Measurements from ENCODE around the gene MIB2. TPM values are rescaled to one million over a fixed set of nuclear protein-coding genes. Genes with fewer than 3 reads are reported as not detected.

The MIB2 gene
- total RNA-seq, 1 experiment from 2014 or later, result 38.3 TPM

DNA sequence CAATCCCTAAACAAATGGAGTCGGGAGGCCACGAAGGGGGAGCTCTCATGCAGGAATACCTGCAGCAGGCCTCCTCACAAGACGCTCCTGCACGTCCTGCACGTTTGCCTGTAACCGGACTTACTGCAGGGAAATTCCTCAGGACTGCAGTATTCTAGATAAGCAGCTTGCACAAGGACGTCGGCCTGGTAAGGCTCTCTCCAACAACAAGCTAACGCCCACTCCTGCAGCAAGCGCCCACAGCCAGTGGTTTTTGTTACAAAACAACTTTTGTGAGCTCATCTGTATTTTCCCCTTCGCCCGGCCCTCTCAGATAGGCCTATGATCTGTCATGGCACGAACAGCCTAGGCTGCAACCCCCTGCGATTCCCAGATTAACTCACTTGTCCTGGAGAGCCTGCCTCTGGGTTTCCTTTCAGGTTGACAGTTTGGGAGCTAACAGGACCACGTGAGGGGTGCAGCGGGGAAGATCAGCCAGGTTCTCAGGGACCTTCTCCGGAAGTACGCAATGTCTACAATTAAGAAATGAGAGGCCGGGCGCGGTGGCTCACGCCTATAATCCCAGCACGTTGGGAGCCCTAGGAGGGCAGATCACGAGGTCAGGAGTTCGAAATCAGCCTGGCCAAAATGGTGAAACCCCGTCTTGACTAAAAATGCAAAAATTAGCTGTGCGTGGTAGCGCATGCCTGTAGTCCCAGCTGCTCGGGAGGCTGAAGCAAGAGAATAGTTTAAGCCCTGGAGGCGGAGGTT is 921 bp upstream of the MIB2 start:
- DNase-seq (ENCODE audit: low read depth), result peak; percentile 58

GRCh38 chr1:1614954-1615255 is 395 bp upstream of the MIB2 start:
- DNase-seq (ENCODE audit: low read depth), result no peak

GRCh38 chr1:1616045-1616790 is 918 bp downstream of the MIB2 start:
- no peak for DNase-seq (ENCODE audit: low read depth)

DNA sequence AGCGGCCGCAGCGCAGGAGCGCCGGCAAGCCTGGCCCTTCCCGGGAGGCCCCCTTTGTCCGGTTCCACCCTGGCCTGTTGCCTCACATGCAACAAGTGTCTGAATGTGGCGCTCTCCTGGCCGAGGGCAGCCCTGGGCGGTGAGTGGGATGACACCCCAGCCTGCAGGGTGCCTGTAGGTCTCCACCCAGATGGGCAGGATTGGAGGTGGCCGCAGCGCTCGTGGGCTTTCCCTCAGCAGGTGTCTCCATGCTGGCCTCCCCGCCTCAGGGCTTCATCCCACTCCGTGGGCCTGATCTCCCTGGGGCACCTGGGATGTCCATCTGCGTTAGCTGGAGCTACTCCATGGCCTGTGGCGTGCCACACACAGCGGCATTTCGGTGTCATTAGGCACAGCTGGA is 1.5 kb downstream of the MIB2 start:
- DNase-seq (ENCODE audit: low read depth), result no peak

DNA sequence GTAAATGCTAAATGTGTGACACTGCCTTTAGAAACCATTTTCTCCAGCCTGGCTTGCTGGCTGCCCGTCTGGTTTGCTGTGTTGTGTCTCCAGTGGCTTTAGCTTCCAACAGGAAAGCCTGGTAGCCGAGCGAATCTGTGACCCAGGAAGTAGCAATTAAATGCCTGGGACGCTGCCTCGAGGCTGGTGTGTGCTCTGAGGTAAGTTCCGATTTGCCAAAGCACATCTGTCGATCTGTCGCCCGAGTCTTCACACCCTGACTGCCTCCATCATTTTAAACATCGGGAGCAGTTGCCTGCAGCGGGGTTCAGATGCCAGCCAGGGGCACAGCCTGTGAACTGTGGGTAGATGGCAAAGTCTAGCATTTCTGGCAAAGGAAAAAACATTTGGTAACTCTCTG is 2.2 kb downstream of the MIB2 start:
- no peak for DNase-seq (ENCODE audit: low read depth)

- no peak for DNase-seq (ENCODE audit: low read depth)
Observed at GRCh38 chr1:1617925-1618324, 2.6 kb downstream of the MIB2 start.

DNA sequence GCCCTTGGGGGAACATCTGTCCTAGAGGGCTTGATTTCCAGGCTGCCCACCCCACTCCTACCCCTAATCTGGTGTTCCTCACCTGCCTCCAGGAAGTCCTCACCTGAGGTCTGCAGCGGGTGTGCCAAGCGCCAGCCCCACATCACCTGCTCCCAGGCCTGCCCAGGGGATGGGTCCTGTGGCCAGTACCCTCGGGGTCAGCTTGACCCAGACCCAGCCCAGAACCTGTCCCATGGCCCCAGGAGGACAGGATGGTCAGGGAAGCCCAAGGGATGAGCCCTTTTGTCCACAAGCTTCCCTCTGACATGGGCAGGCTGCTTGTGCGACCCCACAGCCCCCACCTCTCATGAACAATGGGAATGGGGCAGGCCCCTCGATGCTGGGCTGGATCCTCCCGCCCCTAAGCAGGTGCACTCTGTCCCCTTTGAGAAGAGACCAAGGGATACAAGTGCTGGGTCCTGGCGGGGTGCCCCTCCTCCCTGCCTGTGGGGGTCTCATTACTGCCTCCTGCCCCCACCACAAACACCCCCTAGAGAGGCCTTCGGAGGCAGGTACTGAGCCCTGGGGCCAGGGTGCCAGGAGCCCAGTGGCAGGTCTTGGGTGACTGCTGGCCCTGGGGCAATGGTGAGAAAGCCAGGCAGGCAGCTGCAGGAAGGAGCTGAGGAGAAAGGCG is 3.2 kb downstream of the MIB2 start:
- DNase-seq (ENCODE audit: low read depth), result no peak

- DNase-seq (ENCODE audit: low read depth), result no peak
Observed at GRCh38 chr1:1619917-1620361, 4.6 kb downstream of the MIB2 start.

- no peak for DNase-seq (ENCODE audit: low read depth)
Observed at GRCh38 chr1:1620433-1621139, 5.3 kb downstream of the MIB2 start.

GRCh38 chr1:1621173-1622009 is 6.1 kb downstream of the MIB2 start:
- no peak for DNase-seq (ENCODE audit: low read depth)

DNA sequence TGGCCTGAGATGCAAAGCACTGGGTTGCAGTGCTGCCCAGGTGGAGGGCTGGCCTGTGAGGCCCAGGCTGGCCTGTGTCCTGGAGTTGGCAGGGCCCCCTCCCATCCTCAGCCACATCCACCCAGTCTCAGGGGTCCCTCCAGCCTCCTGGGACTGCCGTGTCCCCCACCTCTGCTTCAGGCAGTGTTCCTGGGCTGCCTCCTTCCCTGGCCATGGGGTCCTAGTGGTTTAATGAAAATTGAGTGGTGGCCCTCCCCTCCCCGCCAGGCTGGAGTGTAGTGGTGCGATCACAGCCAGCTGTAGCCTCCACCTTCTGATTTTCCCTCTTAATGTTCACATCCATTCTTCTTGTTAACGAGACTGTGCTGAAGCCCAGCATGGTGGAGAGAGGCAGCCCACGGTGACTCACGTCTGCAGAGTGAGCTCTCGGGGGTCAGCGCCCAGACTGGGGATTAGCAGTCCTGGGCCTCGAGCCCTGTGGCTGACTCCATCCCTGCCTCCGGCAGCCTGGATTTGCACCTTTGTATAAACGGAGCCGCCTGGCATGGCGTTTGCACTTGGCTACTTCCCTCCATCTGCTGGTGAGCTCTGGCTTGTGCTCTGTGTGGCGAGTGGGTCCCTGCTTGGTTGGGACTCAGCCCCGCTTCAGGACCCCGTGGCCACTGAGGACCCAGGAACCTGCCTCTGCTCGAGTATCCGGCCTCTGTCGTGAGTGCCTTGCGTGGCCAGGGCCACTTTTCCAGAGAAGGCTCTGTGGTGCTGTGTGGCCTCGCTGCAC is 6.9 kb downstream of the MIB2 start:
- no peak for DNase-seq (ENCODE audit: low read depth)

DNA sequence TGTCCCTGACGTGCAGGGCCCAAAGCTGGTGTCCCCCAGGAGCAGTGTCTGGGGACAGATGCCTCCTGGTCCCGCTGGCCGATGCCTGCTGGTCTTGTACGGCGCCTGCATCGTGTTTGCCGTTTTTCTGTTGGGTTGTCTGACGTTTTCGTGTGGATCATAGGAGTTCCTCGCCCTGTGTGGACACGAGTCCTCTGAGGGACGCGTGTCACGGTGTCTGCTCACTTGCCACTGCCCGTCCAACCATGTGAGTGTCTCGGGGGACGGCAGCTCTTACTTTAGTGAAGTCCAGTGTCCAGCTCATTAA is 7.4 kb downstream of the MIB2 start:
- DNase-seq (ENCODE audit: low read depth), result no peak

DNA sequence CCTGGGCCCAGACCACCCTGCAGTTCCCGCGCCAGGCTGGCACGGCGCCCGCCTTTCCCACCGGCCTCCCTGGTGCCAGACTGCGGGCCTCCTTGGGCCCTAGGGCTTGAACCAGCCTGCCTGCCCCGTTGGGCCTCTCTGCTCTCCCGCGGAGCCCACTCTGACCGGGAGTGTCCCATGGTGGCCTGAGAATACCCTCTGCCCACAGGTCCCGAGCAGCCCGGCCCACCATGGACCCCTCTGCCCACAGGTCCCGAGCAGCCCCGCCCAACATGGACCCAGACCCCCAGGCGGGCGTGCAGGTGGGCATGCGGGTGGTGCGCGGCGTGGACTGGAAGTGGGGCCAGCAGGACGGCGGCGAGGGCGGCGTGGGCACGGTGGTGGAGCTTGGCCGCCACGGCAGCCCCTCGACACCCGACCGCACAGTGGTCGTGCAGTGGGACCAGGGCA is 7.9 kb downstream of the MIB2 start:
- no peak for DNase-seq (ENCODE audit: low read depth)

- no peak for DNase-seq (ENCODE audit: low read depth)
Observed at GRCh38 chr1:1623631-1624442, 8.5 kb downstream of the MIB2 start.

DNA sequence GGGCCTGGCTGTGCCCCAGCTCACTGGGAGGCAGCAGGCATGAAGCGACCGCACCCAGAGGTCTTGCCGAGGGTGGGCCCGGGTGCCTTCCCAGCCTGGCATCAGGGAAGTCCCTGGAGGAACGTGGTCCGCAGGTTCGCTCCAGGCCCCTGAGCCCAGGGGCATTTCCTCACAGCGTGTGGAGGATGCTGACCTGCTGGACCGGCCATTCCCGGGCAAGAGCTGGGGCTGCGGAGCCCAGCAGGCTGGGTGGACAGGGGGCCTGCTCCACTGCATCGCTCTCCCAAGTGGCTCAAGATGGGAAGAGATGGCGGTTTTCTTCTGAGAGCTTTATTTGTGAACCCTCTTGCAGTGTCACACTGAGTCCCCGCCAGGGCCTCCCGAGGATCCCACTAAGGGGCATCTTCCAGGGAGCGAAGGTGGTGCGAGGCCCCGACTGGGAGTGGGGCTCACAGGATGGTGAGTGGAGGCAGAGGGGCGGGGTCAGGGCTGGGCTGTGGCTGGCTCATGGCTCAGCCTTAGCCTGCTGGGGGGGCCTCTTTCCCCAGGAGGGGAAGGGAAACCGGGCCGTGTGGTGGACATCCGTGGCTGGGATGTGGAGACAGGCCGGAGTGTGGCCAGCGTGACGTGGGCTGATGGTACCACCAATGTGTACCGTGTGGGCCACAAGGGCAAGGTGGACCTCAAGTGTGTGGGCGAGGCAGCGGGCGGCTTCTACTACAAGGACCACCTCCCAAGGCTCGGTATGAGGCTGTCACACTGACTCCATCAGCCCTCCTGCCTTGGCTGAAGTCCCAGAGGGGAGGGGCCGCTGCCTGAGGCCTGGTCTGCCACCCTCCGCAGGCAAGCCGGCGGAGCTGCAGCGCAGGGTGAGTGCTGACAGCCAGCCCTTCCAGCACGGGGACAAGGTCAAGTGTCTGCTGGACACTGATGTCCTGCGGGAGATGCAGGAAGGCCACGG is 9.4 kb downstream of the MIB2 start:
- peak; percentile 51 for DNase-seq (ENCODE audit: low read depth)

DNA sequence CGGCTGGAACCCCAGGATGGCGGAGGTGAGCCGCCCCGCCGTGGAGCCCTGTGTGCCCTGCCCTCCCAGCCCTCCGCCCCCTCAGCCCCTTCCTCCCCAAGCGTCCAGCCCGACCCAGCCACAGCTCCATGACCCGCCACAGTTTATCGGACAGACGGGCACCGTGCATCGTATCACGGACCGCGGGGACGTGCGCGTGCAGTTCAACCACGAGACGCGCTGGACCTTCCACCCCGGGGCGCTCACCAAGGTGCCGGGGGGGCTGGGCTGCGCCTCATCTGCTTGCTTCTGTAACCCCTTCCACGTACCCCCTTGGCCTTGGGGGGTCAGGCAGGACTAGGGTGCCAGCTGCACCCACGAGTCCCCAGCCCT is 10.1 kb downstream of the MIB2 start:
- DNase-seq (ENCODE audit: low read depth), result no peak

GRCh38 chr1:1625824-1626206 is 10.5 kb downstream of the MIB2 start:
- no peak for DNase-seq (ENCODE audit: low read depth)

DNA sequence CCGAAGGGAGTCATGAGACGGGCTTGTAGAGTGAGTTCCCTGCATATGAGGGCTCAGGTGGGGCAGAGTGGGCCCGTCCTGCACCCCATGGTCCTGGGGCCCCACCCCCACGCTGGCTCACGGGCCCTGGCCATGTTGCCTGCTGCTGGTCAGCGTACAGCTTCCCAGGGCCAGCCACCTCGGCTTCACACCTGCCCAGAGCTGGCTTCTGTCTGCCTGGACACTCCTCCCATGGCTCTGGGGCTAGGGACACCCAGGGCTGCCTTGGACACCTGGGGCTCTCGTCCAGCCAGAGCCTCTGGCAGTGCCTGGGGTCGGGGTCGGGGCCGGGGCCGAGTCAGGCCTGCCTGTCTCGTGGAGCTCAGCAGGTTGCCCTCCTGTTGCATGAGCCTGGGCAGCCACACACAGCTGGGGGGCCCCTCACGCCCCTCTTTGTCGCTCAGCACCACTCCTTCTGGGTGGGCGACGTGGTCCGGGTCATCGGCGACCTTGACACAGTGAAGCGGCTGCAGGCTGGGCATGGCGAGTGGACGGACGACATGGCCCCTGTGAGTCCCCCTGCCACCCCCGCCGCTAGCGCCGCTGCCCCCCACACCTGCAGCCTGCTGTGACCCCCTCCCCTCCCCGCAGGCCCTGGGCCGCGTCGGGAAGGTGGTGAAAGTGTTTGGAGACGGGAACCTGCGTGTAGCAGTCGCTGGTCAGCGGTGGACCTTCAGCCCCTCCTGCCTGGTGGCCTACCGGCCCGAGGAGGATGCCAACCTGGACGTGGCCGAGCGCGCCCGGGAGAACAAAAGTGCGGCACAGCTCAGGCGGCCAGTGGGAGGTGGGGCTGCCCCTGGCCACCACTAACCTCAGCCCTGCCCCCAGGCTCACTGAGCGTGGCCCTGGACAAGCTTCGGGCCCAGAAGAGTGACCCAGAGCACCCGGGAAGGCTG is 11.2 kb downstream of the MIB2 start:
- no peak for DNase-seq (ENCODE audit: low read depth)
